ENCODE measurements around the gene SFSWAP.

The SFSWAP gene

DNA sequence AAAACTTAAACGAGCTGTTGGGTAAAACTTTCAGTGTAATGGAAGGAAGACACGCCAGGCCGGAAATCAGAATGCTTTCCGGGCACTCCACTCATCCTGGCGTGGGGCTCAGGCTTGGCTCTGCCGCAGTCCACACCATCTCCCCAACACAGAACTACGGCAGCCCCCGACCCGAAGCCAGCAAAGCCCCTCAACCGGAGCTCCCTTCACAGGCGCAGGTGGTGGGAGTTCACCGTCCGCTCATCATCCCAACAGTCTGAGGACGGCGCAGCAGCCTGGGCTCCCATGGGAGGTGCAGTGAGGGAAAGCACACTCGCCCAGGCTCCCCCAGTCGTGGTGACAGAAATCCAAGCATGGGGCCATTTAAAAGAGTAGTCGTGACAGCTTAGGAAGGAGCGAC is 106.4 kb downstream of the SFSWAP start:
- no peak for DNase-seq (ENCODE audit: low read depth in 2 of 2)

DNA sequence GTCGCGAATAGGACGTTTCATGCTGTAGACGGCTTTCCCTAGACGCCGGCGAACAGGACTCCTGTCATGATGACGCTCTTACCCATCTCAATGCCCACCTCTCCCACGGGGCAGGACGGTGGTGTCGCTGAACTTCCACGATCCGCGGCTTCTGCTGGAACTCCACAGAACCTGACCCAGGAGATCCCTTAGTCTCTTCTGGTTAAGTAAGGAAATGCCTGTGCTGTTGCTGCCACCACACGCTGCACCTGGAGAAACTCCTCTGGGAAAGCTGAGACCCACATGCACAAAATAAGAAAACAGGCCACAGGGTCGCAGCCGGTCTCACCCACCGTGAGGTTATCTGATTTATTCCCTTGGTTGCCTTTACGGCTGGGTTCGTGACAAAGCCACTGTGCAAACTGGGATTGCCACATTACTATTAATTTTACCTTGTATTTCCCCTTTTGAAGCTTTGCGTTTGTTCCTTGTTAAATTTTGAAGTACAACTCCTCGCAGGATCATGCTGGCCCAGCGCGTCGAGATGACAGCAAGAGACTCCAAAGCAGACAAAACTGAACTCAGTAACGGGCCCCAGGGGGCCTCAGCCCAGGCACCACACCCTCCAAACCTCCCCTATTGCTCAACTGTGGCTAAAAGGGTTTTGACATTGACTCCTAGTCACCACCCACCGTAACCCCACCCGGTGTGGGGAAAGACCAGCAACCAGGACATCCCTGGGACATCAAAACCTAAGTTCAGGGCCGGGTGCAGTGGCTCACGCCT is 108.1 kb downstream of the SFSWAP start:
- no peak for DNase-seq (ENCODE audit: low read depth in 2 of 2)

DNA sequence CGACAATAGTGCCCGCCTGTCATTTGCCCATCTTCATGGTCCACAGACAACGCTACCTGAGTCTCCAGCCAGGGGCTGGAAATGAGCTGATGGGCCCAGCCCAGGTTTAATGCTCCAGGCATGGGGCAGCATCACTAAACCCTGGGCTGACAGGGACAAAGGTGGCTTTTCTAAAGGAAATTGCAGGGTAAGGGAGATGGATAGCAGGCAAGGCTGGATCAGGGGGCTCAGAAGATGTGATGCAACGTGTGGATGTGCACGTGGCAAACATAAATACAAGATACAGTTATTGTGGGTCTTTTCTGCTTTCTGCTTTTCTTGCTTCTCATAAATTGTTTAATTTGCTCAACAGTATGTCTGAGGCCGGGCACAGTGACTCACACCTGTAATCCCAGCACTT is 113.6 kb downstream of the SFSWAP start:
- DNase-seq (ENCODE audit: low read depth in 2 of 2) = no peak

DNA sequence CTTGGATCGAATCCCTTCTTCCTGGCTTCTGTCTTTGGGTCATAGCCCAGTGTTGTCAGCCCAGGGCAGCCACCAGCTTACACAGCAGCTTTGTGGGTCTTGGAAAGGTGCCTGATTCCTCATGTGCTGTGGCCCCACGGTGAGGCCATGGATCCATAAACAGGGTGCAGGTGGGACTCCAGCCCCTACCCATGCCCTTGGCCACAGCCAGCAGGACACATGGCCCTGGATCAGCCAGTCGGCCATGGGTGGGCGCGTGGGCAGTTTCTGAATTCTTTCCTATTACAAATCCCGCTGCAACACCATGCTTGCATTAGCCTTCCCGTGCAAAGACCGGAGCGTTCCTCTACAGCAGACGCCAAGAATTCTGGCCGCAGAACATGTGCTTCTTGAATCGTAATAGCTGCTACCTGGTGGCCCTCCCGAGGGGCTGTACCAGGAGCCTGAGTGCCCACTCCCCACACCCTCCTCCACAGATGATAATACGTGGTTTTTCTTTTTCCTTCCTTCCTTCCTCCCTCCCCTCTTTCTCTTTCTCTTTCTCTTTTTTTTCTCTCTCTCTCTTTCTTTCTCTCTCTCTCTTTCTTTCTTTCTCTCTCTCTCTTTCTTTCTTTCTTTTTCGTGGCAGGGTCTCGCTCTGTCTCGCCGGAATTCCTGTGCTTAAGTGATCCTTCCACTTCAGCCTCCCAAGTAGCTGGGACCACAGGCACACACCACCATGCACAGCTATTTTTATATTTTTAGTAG is 114.4 kb downstream of the SFSWAP start:
- DNase-seq (ENCODE audit: low read depth in 2 of 2) = no peak

DNA sequence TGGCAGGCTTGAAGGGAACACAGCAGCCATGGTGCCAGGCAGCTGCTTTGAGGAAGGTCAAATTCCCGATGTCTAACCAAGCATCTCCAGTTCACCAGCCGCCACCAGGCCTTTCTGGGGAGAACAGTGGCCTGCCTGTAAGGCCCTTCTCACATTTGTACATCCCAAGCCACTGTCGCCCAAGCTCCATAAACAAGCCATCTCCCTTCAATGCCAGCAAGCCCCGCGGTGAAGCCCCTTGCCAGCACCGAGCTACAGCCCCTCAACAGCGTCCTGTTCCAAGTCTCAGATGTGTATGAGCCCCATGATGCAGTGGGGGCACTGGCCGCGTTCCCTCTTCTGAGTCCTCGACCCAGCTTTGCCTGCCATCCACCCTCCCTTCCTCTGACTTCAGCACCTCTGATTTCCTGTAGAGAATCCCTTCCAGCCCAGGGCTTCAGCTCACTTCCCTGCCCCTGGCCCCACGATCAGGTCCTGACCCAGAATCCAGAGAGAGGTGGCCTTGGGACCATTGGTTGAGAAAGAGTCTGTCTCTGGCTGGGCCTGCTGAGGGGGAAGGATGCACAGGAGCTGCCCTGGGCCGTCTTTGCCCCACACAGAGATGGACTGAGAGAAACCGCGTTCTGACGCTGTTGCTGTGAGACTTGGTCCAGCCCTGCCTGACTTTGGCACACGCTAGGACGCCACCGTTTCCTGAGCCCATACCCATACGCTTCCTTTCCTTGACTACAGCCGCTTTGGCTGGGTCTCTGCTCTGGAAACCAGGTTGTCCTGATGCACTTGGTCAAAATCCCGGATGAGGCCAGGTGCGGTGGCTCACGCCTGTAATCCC is 115.4 kb downstream of the SFSWAP start:
- no peak for DNase-seq (ENCODE audit: low read depth in 2 of 2)

- DNase-seq (ENCODE audit: low read depth in 2 of 2) = no peak
Measured at GRCh38 chr12:131827961-131828534, 117.2 kb downstream of the SFSWAP start, which contains the start of gene MMP17. MMP17 (plus strand) TSS chr12:131828393; CDS start chr12:131828495, 102 bp downstream.

DNA sequence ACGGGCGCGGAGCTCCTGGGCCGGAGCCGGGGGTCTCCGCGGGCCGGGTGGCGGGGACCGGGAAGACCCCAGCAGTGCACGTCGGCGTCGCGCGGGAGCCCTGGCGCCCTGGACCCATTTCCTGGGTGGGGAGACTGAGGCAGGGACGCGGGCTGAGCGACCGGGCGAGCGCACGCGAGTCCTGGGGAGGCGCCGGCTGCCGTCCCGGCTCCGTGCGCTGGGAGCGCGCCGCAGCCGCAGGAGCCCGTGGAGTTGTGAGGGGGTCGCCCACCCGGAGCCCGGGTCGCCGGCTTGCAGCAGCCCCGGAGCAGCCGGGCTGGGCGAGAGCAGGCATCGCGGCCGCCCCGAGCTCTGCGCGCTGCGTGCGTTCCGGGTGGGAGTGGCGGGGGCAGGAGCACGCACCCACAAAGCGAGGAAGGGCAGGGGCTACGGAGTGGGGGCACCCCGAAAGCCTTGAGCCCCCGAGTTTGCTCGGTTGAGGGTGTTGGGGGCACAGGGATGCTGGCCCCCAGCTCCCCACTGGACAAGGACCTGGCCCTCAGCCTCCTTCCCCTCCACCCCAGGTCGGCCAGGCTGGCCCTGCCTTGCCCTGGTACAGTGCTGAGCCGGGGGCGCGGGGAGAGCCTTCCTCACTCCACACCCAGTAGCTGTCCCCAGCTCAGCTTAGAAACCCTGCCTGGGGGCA is 117.9 kb downstream of the SFSWAP start:
- no peak for DNase-seq (ENCODE audit: low read depth in 2 of 2)

- no peak for DNase-seq (ENCODE audit: low read depth in 2 of 2)
Measured at GRCh38 chr12:131829356-131829747, 118.5 kb downstream of the SFSWAP start.

DNA sequence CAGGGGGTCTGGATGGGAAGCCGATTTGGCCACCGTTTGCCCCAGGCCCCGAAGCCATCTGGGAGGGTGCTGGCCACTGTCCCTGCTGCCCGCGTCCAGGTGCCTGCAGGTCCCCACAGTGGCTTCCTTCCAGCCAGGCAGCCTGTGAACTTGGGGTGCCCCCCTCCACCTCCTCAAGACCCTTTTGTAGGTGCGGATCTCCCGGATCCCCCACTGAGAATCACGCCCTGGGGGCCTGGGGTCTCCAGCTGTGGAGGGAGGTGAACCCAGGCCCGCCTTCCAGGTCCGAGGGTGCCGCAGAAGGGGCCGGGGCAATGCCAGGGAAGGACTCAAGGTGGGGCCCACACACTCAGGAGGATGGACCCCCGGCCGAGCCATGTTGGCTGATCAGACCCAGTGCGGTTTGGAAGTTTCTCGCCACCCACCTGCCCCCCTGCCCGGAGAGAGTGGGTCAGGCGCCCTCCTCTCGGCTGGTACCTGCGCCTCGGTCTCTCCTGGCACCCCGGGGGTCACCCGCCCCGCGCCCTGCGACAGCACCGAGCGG is 119.0 kb downstream of the SFSWAP start:
- DNase-seq (ENCODE audit: low read depth in 2 of 2) = no peak

GRCh38 chr12:131830335-131830913 is 119.5 kb downstream of the SFSWAP start:
- DNase-seq (ENCODE audit: low read depth in 2 of 2) = no peak

DNA sequence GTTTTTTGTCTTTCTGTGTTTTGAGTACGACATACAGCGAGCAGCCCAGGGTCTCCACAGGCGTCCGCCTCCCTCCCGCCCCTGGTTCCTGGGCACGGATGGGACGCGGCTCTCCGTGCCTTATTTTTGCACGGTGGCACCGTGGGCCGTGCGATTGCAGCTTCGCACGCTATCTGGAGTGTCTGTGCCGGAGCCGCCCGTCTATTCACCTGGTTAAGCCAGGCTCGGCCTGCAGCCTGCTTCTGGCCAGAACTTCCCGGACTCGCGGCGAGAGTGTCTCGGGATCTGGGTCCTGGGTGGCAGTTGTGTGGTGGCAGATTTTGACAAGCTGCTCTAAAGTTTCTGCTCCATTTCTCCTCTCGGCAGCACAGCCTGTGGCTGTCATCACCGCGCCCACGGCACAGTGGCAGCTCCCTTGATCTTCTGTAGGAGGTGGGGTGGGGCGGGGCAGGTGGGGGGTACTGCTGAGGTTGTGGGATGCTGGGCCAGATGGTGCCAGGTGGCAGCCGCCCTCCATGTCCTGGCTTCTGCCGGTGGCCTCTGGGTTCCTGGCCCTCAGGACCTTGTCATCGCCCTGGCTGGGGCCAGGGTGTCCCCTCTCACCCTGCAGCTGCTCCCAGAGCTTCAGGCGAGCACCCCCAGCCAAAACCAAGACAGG is 120.2 kb downstream of the SFSWAP start:
- no peak for DNase-seq (ENCODE audit: low read depth in 2 of 2)

- DNase-seq (ENCODE audit: low read depth in 2 of 2) = no peak
Measured at GRCh38 chr12:131831635-131832041, 120.7 kb downstream of the SFSWAP start.

- DNase-seq (ENCODE audit: low read depth in 2 of 2) = no peak
Measured at GRCh38 chr12:131832321-131833231, 121.7 kb downstream of the SFSWAP start.

DNA sequence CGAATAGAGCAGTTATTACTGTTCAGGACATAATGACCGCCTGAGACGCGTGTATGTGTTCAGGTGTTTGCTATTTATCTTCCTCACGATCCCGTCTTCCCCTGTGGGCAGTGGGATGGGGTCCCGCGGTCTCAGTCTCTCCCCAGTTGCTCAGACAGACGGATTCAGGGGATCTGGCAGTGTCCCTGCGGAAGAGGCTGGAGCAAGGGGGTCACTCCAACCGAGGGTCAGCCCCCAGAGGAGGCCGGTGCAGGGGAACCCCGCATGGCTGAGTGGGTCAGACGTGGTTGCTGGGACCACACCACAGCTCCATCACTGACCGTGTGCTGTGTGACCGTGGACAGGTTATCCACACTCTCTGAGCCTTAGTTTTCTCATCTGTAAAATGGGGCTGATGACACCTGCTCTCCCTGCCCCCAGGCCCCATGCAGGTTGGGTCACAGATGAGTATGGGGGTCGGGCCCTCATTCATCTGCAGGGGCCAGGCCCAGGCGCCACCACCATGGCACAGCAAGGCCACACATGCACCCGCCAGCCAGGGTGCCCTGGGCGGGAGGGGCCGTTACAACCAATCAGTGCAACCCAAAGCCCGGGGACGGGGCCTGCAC is 122.5 kb downstream of the SFSWAP start:
- DNase-seq (ENCODE audit: low read depth in 2 of 2) = no peak

DNA sequence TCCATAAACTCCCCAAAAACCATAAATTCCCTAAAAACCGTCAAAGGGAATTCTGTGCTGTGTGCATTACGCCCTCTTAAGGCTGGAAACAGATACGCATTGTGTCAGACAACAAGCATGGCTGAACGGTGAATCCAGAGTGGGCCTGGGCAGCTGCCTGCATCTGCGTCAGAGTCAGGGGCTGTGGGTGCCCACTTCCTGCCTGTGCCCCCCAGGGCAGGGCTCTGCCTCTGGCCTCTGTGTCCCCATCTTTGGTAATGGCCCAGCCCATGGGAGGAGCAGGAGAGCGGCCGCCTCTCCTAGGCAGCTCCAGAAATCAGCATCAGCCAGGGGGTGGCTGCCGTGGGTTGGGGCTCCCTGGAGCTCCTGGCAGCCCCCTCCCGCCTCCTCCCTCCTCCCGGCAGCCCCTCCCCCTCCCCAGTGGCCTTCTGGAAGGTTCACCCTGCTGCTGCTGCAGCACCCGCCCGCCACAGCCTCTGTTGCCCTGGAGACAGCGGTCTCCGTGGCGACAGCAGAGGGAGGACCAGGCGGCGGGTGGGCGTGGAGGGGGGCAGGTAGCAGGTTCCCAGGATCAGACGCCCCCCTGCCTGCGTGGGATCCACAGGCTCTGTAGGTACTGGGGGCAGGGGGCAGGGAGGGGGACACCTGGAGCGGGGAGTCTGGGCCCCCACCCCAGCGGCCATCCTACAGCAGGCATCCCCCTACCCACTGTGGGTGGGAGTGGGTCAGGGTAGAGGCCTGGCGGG is 123.2 kb downstream of the SFSWAP start:
- no peak for DNase-seq (ENCODE audit: low read depth in 2 of 2)

GRCh38 chr12:131834798-131835615 is 124.1 kb downstream of the SFSWAP start:
- no peak for DNase-seq (ENCODE audit: low read depth in 2 of 2)

DNA sequence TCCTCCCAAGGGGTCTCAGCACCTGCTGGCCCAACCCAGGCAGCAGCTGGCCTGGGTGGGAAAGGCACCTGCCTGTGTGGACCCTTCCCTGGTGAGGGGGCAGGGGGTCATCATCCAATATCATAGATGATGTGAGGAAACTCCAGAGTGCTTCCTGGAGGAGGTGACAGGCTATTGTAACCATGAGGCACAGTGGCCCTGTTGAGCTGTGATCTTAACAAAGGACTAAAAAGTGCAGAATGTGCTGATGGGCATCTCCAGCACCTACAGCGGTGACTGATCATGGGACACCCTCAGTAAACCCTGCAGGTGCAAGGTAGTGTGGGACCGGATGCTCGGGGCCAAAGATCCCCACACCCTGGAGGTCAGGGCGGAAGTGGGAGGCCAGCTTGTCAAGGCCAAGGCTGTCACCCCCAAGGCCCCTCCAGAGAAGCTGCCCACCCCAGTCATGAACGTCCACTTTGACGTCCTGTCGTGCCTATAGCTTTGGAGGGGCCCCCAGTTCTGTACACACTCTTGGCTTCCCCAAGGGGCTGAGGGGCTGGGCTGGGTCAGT is 124.8 kb downstream of the SFSWAP start:
- DNase-seq (ENCODE audit: low read depth in 2 of 2) = no peak
